PC-9 (cell line): ENCODE results near the gene CNTNAP2. TPM values are rescaled to one million over a fixed set of nuclear protein-coding genes. Genes with fewer than 3 reads are reported as not detected.

ENCODE experiments used
- BruUV-seq: library from RNA; stranded (reverse); fragments of 400-500 nt; replicated peaks from 2 replicates; lab custom pipeline; 2021; lab: Mats Ljungman, UMichigan
- CTCF ChIA-PET: fragments of 300-600 bp; sonication (Branson Sonifier 250); formaldehyde crosslinking; loops from one replicate; lab custom pipeline; 2022; ENCODE audit warnings: antibody characterized with exemption; lab: Charles Lee
- POLR2A ChIA-PET: fragments of 300-600 bp; sonication (Branson Sonifier 250); formaldehyde crosslinking; loops from one replicate; lab custom pipeline; 2022; ENCODE audit warnings: antibody characterized with exemption; ENCODE audit not compliant: unreplicated experiment; lab: Charles Lee
- DNase-seq, 2 experiments: peaks; one replicate each; pipeline versions ENCODE4 v3.0.0 to v3.0.0-alpha.2; 2015 to 2022; ENCODE audit warnings: mixed read lengths in 1 of 2
- H2AFZ ChIP-seq: fragments of 200-600 bp; sonication (generic); 2 replicates; pipeline ENCODE4 v1.8.1; 2017; ENCODE audit warnings: antibody characterized with exemption
- H3F3A ChIP-seq: fragments of 200-600 bp; sonication (generic); 2 replicates; pipeline ENCODE4 v1.8.1; 2017; ENCODE audit warnings: antibody characterized with exemption, mild to moderate bottlenecking, low read depth; ENCODE audit not compliant: insufficient read depth
- H3K27ac ChIP-seq: fragments of 200-600 bp; sonication (generic); 2 replicates; pipeline ENCODE4 v1.6.1; 2016; ENCODE audit warnings: mixed run types
- H3K27me3 ChIP-seq: fragments of 200-600 bp; sonication (generic); 2 replicates; pipeline ENCODE4 v1.6.1; 2016; ENCODE audit warnings: low read depth, mixed run types; ENCODE audit not compliant: insufficient read depth
- H3K36me3 ChIP-seq: fragments of 200-600 bp; sonication (generic); 2 replicates; pipeline ENCODE4 v1.6.1; 2016; ENCODE audit warnings: low read depth, mixed run types
- H3K4me1 ChIP-seq: fragments of 200-600 bp; sonication (generic); replicated peaks from 2 replicates; pipeline ENCODE4 v1.6.1; 2016; ENCODE audit warnings: mixed run types; ENCODE audit not compliant: insufficient read depth
- H3K4me2 ChIP-seq: fragments of 200-600 bp; sonication (generic); 2 replicates; pipeline ENCODE4 v1.6.1; 2017; ENCODE audit warnings: mixed run types
- H3K4me3 ChIP-seq: fragments of 200-600 bp; sonication (generic); 2 replicates; pipeline ENCODE4 v1.6.1; 2016; ENCODE audit warnings: mixed run types
- H3K79me2 ChIP-seq: fragments of 200-600 bp; sonication (generic); 2 replicates; pipeline ENCODE4 v1.6.1; 2017; ENCODE audit warnings: low read depth, mixed run types
- H3K9me2 ChIP-seq: fragments of 200-600 bp; sonication (generic); 2 replicates; pipeline ENCODE4 v1.8.1; 2017; ENCODE audit warnings: mild to moderate bottlenecking; ENCODE audit not compliant: insufficient read depth
- H3K9me3 ChIP-seq: fragments of 200-600 bp; sonication (generic); 2 replicates; pipeline ENCODE4 v1.8.1; 2016; ENCODE audit warnings: low read depth; ENCODE audit not compliant: insufficient read depth
- H4K20me1 ChIP-seq: fragments of 200-600 bp; sonication (generic); 2 replicates; pipeline ENCODE4 v1.8.1; 2017; ENCODE audit not compliant: insufficient read depth
- EZH2 ChIP-seq: fragments of 200-600 bp; sonication (generic); IDR thresholded peaks from 2 replicates; pipeline ENCODE4 v1.8.0; 2017; ENCODE audit warnings: antibody characterized with exemption, low read depth
- intact Hi-C: fragments of 100-400 bp; cut with micrococcal nuclease; formaldehyde crosslinking; loops from one replicate; pipeline ENCODE4 v1.10.0; 2022; ENCODE audit not compliant: unreplicated experiment
- total RNA-seq: library from RNA; stranded (reverse); gene quantifications from 2 replicates; pipeline ENCODE4 v1.2.3, GENCODE V29; 2021
- TF ChIP-seq, protein P1 (sequence below): fragments of 200-600 bp; sonication (generic); conservative IDR thresholded peaks from 2 replicates; pipeline ENCODE4 v1.6.1; 2017; ENCODE audit warnings: mixed run types, antibody characterized with exemption, mild to moderate bottlenecking, moderate library complexity

The CNTNAP2 gene
- total RNA-seq, 1 experiment from 2014 or later = not detected

DNA sequence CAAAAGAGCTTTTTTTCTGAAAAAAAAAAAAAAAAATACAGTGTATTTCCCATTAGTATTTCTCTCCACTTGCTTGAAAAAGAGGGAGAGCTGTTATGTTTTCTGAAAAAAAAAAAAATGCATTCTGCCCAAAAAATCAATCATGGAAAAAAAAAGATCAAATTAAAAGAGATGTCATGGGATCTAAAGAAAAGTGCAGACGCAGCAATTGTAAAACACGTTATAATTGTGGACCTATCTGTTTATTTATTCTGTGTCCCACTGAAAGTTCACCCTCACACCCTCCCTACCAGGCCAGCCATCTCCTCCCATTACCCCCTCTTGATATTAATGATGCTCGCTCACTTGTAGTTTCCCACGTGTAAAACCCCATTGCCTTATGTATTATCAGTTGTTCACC, 1800.0 kb downstream of the CNTNAP2 start:
- Histone ChIP-seq H4K20me1 (no peaks in the 10 kb centered on the region), H3K4me1 (no peaks in the 10 kb centered on the region), H3K4me2 (no peak overlapping the region), H3K9me2 (no peaks in the 10 kb centered on the region), H3K4me3 (no peak overlapping the region), H3K36me3 (no peaks in the 10 kb centered on the region), H3K79me2 (no peaks in the 10 kb centered on the region), H3F3A (no peaks in the 10 kb centered on the region), H3K27me3 (peaks cover 8% of the 10 kb centered on the region; the same call in 1 of the 2 replicates), H3K9me3 (no peaks in the 10 kb centered on the region), H3K27ac (no peak overlapping the region), H2AFZ (no peak overlapping the region)
- CTCF ChIA-PET = no interaction called here
- POLR2A ChIA-PET = no interaction called here
- no TSS peak for BruUV-seq
- intact Hi-C loops = no loop called here
- TF ChIP-seq EZH2 = no peak
- TF ChIP-seq, protein P1, sequence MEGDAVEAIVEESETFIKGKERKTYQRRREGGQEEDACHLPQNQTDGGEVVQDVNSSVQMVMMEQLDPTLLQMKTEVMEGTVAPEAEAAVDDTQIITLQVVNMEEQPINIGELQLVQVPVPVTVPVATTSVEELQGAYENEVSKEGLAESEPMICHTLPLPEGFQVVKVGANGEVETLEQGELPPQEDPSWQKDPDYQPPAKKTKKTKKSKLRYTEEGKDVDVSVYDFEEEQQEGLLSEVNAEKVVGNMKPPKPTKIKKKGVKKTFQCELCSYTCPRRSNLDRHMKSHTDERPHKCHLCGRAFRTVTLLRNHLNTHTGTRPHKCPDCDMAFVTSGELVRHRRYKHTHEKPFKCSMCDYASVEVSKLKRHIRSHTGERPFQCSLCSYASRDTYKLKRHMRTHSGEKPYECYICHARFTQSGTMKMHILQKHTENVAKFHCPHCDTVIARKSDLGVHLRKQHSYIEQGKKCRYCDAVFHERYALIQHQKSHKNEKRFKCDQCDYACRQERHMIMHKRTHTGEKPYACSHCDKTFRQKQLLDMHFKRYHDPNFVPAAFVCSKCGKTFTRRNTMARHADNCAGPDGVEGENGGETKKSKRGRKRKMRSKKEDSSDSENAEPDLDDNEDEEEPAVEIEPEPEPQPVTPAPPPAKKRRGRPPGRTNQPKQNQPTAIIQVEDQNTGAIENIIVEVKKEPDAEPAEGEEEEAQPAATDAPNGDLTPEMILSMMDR = no peak
- DNase-seq = no peak

- Histone ChIP-seq H3K27ac (no peak overlapping the region), H3F3A (no peaks in the 10 kb centered on the region), H3K4me2 (no peak overlapping the region), H3K27me3 (peaks cover 8% of the 10 kb centered on the region; the same call in 1 of the 2 replicates), H3K9me3 (no peaks in the 10 kb centered on the region), H3K4me1 (no peaks in the 10 kb centered on the region), H3K36me3 (no peaks in the 10 kb centered on the region), H3K4me3 (no peak overlapping the region), H3K9me2 (no peaks in the 10 kb centered on the region), H2AFZ (no peak overlapping the region), H4K20me1 (no peaks in the 10 kb centered on the region), H3K79me2 (no peaks in the 10 kb centered on the region)
- BruUV-seq = no TSS peak
- intact Hi-C loops = no loop called here
- no peak for DNase-seq
- TF ChIP-seq, protein P1 = no peak
- no peak for TF ChIP-seq EZH2
- CTCF ChIA-PET = no interaction called here
- POLR2A ChIA-PET = no interaction called here
These were observed 1807.2 kb downstream of the CNTNAP2 start for GRCh38 chr7:147923841-147924240.

GRCh38 chr7:147937428-147937827, 1820.8 kb downstream of the CNTNAP2 start:
- intact Hi-C loops = no loop called here
- H3K4me3 ChIP-seq = no peak overlapping the region
- H3K9me3 ChIP-seq = no peaks in the 10 kb centered on the region
- H2AFZ ChIP-seq = no peak overlapping the region
- BruUV-seq = no TSS peak
- no peak overlapping the region for H3K4me2 ChIP-seq
- no peaks in the 10 kb centered on the region for H3F3A ChIP-seq
- CTCF ChIA-PET = interaction anchor here (0.6 kb wide), 1 partner anchor 1331 kb away, joined by 3 read pairs; no protein-coding TSS in a partner anchor
- POLR2A ChIA-PET = no interaction called here
- no peak overlapping the region for H3K27ac ChIP-seq
- no peak for DNase-seq
- no peaks in the 10 kb centered on the region for H4K20me1 ChIP-seq
- no peaks in the 10 kb centered on the region for H3K36me3 ChIP-seq
- H3K4me1 ChIP-seq = no peaks in the 10 kb centered on the region
- H3K27me3 ChIP-seq = peaks cover 20% of the 10 kb centered on the region; the same call in 1 of the 2 replicates
- H3K79me2 ChIP-seq = no peaks in the 10 kb centered on the region
- H3K9me2 ChIP-seq = no peaks in the 10 kb centered on the region
- TF ChIP-seq EZH2 = no peak
- TF ChIP-seq, protein P1 = no peak
